ENCODE data around the gene NAA15. TPM values are rescaled to one million over a fixed set of nuclear protein-coding genes. Genes with fewer than 3 reads are reported as not detected.

NAA15 gene
- total RNA-seq = 57.0 and 67.9 TPM in 2 replicates
- 3.2 and 4.5 TPM in 2 replicates for polyA plus RNA-seq
- polyA plus RNA-seq (2011; cell fraction: cytosol; rRNA removed) = 8.4 and 9.2 TPM in 2 replicates
- 12.5 and 18.4 TPM in 2 replicates for polyA plus RNA-seq (2011; cell fraction: nucleus; rRNA removed)
- polyA plus RNA-seq (2012) = 26.7 and 44.2 TPM in 2 replicates
- polyA minus RNA-seq = 15.1 and 15.5 TPM in 2 replicates
- 18.9 TPM for polyA minus RNA-seq (2011; cell fraction: cytosol; rRNA and poly(A)+ RNA removed)
- polyA minus RNA-seq (2011; cell fraction: nucleus; rRNA and poly(A)+ RNA removed) = 40.2 and 59.0 TPM in 2 replicates
- Bru-seq, nascent RNA = percentile 93 among the genes with signal in this experiment
- BruChase-seq, experiment 1, labeled RNA remaining after a 6-hour chase = percentile 92 among the genes with signal in this experiment
- BruChase-seq, experiment 2, labeled RNA remaining after a 2-hour chase = percentile 89 among the genes with signal in this experiment
- long read RNA-seq, full-length matches to known transcripts = 23 of 38 reads
- long read RNA-seq, partial matches to known transcripts = 10 of 38 reads
- long read RNA-seq, other reads (novel, unspliced or antisense) = 5 of 38 reads

DNA sequence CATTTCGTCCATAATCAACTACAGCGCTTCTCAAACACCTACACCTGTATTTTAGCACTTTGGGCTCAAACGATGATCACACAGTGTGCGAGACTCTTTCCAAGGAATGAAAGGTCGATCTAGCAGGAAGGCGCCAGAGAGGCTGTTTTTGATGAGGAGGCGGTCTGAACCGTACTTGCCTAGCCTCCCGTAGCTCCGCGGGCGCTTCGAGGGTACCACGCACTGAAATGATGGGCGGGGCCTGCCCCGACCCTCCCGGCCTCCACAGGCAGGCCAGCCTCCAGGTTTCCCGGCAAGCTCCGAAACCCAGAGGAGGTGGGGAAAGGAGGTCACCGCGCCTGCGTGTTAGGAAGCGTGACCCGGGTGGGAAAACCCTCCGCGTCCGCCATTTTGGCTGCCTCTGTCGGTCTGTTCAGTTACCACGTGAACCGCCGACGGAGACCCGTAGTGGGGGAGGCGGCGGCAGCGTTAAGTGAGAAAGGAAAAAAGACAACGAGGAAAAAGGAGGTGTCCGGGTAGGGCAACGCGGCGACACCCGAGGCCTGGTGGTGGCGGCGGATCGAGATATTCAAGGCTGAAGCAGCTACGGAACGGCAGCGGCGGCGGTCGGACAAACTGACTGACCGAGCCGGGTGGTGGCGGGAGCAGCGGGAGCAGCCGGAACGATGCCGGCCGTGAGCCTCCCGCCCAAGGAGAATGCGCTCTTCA, at the start of gene NAA15:
TSS of gene NAA15 (plus strand) at position 393 of the 708 bp plus-strand sequence. CDS start at position 666, 273 bp downstream.
- TF ChIP-seq MAX (IDR thresholded peaks at IDR 0.05; ENCODE audit: insufficient read depth, insufficient read length) = peak; percentile 69
- no peak for TF ChIP-seq JUN (IDR thresholded peaks at IDR 0.05; ENCODE audit: borderline replicate concordance, insufficient read depth, insufficient read length, low read depth)
- peak; percentile 28 for TF ChIP-seq POLR2A (IDR thresholded peaks at IDR 0.05; ENCODE audit: low read depth, low read length)
- TF ChIP-seq MYC (IDR thresholded peaks at IDR 0.05; ENCODE audit: low read depth, low read length) = peak; percentile 83
- TF ChIP-seq CTCF (IDR thresholded peaks at IDR 0.05; ENCODE audit: extremely low read depth in 1 of 2, insufficient read depth in 1 of 2, low read depth in 1 of 2, low read length in 2 of 2) = no peak
- TF ChIP-seq POLR2AphosphoS5 (IDR thresholded peaks at IDR 0.05; ENCODE audit: insufficient read depth, low read depth, low read length) = peak; percentile 72
- no peak for TF ChIP-seq FOS (IDR thresholded peaks at IDR 0.05; ENCODE audit: borderline replicate concordance, insufficient read depth, low read length)
- no peak for TF ChIP-seq GATA2 (IDR thresholded peaks at IDR 0.05; ENCODE audit: insufficient read depth, insufficient read length, low read depth, low read length)
- Histone ChIP-seq H3K36me3 (ENCODE audit: control insufficient read depth in 2 of 2, extremely low read depth in 1 of 2, insufficient read depth in 2 of 2, low read length in 2 of 2) (no peaks in the 10 kb centered on the region), H3K9me1 (replicated peaks; ENCODE audit: control insufficient read depth, extremely low read depth, insufficient read depth, low read length) (no peaks in the 10 kb centered on the region), H3K9me3 (replicated peaks; ENCODE audit: control insufficient read depth, insufficient read depth, low read length) (no peaks in the 10 kb centered on the region), H3K27me3 (ENCODE audit: control insufficient read depth in 2 of 2, insufficient read depth in 2 of 2, low read length in 2 of 2) (no peaks in the 10 kb centered on the region), H3K79me2 (ENCODE audit: control insufficient read depth, insufficient read depth, low read length) (peaks cover 51% of the 10 kb centered on the region), H3K4me3 (replicated peaks in 1 of 3; ENCODE audit: insufficient read depth in 1 of 3, low read depth in 1 of 3, low read length in 3 of 3) (peak within 1 kb of the TSS; percentile 69 to 99 (median 85)), H4K20me1 (replicated peaks; ENCODE audit: control insufficient read depth, extremely low read depth, insufficient read depth, low read length) (no peaks in the 10 kb centered on the region), H3K4me1 (ENCODE audit: control insufficient read depth, extremely low read depth, insufficient read depth, low read length) (peaks cover 20% of the 10 kb centered on the region), H3K4me2 (ENCODE audit: insufficient read depth, low read length) (peak within 1 kb of the TSS; percentile 98), H2AFZ (ENCODE audit: low read depth, low read length) (peak within 1 kb of the TSS; percentile 87), H3K9ac (replicated peaks; ENCODE audit: extremely low read depth, insufficient read depth, low read length) (peak within 1 kb of the TSS; percentile 86), H3K27ac (ENCODE audit: insufficient read depth, low read depth, low read length) (peak within 1 kb of the TSS; percentile 88)
- FAIRE-seq (peak; percentile 83), DNase-seq (ENCODE audit: low read depth, low spot score) (peak; percentile 99)
- ChIA-PET CTCF (interaction anchor here (1.0 to 4.0 kb wide), 12 partner anchors 8 to 271 kb away, joined by 3 to 34 read pairs (median 4); partner anchors contain the start of gene ELF2), POLR2A (interaction anchor here (0.9 to 1.9 kb wide), 5 partner anchors 12 to 256 kb away, joined by 3 to 7 read pairs (median 4); partner anchors contain the start of gene ELF2)
- no TSS peak for BruUV-seq (replicated peaks)
- intact Hi-C loops (cut with micrococcal nuclease) = loop anchor here (1.0 kb wide), 5 partner anchors 22 to 255 kb away; partner anchors contain the start of gene SETD7
- dilution Hi-C loops (cut with MboI; ENCODE audit: extremely low pct_ligation_motif_present, low sequenced_read_pairs) = no loop called here

Data from endothelial cell of umbilical vein (primary cell).